Astrocyte of the spinal cord (primary cell): ENCODE results near the gene SLC35E2B.

ENCODE experiments used
- DNase-seq: peaks from one replicate; pipeline ENCODE4 v3.0.0; 2011; ENCODE audit warnings: low read depth, low spot score
- H3K4me3 ChIP-seq: 2 replicates; pipeline ENCODE4 v1.5.1; 2011; ENCODE audit warnings: low read depth, mild to moderate bottlenecking, low read length, moderate library complexity
- in situ Hi-C: cut with HindIII; loops from 2 replicates; pipeline ENCODE4 v1.10.0; 2017; ENCODE audit warnings: low sequenced_read_pairs
- TF ChIP-seq, protein P1 (sequence below): IDR thresholded peaks from 2 replicates; pipeline ENCODE4 v1.5.1; 2012; ENCODE audit warnings: low read depth, mild to moderate bottlenecking, low read length, inconsistent platforms

SLC35E2B gene

DNA sequence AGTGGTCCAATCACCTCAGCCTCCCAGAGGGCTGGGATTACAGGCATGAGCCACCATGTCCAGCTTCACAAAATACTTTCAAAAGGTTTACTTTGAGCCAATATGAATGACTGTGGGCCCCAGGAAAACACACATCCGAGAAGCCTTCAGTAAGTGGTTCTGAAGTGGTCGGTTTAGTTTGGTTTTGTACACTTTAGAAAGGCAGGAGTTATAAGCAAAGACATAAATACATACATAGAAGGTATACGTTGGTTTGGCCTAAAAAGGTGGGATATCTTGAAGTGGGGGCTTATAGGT, 80.5 kb downstream of the SLC35E2B start:
- in situ Hi-C loops, result no loop called here
- TF ChIP-seq, protein P1, sequence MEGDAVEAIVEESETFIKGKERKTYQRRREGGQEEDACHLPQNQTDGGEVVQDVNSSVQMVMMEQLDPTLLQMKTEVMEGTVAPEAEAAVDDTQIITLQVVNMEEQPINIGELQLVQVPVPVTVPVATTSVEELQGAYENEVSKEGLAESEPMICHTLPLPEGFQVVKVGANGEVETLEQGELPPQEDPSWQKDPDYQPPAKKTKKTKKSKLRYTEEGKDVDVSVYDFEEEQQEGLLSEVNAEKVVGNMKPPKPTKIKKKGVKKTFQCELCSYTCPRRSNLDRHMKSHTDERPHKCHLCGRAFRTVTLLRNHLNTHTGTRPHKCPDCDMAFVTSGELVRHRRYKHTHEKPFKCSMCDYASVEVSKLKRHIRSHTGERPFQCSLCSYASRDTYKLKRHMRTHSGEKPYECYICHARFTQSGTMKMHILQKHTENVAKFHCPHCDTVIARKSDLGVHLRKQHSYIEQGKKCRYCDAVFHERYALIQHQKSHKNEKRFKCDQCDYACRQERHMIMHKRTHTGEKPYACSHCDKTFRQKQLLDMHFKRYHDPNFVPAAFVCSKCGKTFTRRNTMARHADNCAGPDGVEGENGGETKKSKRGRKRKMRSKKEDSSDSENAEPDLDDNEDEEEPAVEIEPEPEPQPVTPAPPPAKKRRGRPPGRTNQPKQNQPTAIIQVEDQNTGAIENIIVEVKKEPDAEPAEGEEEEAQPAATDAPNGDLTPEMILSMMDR, result no peak
- no peak overlapping the region for H3K4me3 ChIP-seq
- no peak for DNase-seq

DNA sequence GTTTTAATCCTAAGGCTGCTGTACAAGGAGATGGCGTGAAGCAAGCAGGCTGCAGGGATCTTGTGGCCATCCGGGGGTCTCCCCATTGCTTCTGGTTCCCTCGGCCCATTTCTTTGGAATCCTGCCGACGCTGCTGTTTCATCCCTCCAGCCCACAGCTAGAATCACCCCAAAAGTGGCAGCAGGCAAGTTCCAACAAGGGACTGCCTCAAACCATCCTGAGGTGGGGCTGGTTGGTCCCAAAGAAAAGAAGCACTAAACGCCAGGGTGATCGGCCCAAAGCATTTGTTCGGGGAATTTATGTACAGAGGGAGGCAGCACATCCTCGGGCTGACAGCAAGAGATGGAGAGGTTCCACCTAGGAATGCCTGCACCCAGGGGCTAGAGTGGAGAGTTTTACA, 81.8 kb downstream of the SLC35E2B start:
- H3K4me3 ChIP-seq, result no peak overlapping the region
- no peak for DNase-seq
- in situ Hi-C loops, result no loop called here
- TF ChIP-seq, protein P1, result no peak

DNA sequence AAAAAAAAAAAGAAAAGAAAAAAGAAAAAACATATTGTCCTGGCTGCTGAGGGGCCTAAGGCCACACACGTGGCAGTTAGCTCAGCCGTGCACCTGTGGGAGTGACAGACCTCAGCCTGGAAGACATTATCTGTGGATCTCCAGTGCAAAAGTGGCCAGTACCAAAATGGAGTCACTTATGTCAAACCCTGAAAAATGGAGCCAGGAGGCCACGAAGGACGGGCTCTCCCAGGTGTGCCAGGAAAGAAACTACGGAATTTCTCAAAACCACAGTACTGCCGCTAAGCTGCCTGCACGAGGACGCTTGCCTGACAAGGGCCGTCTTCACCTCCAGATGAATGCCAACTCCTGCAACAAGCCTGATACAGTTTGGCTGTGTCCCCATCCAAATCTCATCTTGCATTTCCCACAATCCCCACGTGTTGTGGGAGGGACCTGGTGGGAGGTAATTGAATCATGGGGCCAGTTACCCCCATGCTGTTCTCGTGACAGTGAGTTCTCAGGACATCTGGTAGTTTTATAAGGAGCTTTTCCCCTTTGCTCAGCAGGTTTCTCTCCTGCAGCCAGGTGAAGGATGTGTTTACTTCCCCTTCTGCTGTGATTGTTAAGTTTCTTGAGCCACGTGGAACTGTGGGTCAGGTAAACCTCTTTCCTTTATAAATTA, 82.6 kb downstream of the SLC35E2B start:
- no peak for DNase-seq
- TF ChIP-seq, protein P1, result no peak
- in situ Hi-C loops, result no loop called here
- no peak overlapping the region for H3K4me3 ChIP-seq
